OCI-LY1 (cell line): ENCODE results near the gene CTNNA3.

Experiments used
- EZH2 ChIP-seq: fragments of 200-600 bp; sonication (generic), shearing (Covaris generic); IDR thresholded peaks from 2 replicates; pipeline ENCODE4 v1.8.0; 2017; ENCODE audit warnings: borderline replicate concordance, mixed run types, mild to moderate bottlenecking, antibody characterized with exemption, low read length, moderate library complexity, mixed read lengths
- TF ChIP-seq, protein P1 (sequence below): fragments of 200-600 bp; sonication (generic), shearing (Covaris generic); IDR thresholded peaks from 2 replicates; pipeline ENCODE4 v1.5.1; 2017; ENCODE audit warnings: mild to moderate bottlenecking, antibody characterized with exemption, low read length, moderate library complexity, mixed read lengths

DNA sequence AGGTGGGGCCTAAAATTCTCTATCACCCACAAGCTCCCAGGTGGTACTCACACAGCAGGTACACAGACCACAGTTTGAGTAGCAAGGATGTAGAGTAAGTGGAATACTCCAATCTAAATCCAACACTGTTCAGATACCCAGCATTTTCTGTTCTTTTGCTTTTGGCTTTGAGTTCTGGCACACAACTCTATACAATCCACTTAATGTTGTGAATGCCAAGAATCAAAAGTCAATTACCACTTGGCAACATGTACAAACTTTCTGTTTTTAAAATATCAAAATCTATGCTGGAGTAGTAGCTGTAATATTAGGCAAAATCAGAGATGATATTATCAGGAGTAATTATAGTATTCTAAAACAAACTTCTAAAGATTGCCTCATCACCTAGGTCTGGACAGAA lies 903.6 kb downstream of the CTNNA3 start:
- TF ChIP-seq, protein P1, sequence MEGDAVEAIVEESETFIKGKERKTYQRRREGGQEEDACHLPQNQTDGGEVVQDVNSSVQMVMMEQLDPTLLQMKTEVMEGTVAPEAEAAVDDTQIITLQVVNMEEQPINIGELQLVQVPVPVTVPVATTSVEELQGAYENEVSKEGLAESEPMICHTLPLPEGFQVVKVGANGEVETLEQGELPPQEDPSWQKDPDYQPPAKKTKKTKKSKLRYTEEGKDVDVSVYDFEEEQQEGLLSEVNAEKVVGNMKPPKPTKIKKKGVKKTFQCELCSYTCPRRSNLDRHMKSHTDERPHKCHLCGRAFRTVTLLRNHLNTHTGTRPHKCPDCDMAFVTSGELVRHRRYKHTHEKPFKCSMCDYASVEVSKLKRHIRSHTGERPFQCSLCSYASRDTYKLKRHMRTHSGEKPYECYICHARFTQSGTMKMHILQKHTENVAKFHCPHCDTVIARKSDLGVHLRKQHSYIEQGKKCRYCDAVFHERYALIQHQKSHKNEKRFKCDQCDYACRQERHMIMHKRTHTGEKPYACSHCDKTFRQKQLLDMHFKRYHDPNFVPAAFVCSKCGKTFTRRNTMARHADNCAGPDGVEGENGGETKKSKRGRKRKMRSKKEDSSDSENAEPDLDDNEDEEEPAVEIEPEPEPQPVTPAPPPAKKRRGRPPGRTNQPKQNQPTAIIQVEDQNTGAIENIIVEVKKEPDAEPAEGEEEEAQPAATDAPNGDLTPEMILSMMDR = no peak
- TF ChIP-seq EZH2 = no peak
